Measurements from ENCODE around the gene C11orf24.
"Not testable (repeated sequence)": the region's sequence is repeated elsewhere in the genome, so short reads cannot be mapped to it uniquely, and the experiment has no call there.

The C11orf24 gene

GRCh38 chr11:68269414-68270081 lies 2.2 kb downstream of the C11orf24 start:
- no peak for DNase-seq

- no peak for DNase-seq
These were observed 3.9 kb downstream of the C11orf24 start for GRCh38 chr11:68267881-68268240.

GRCh38 chr11:68266936-68267880 lies 4.6 kb downstream of the C11orf24 start:
- DNase-seq, result no peak

- DNase-seq, result no peak
These were observed 5.5 kb downstream of the C11orf24 start for GRCh38 chr11:68266121-68266891.

- no peak for DNase-seq
These were observed 6.8 kb downstream of the C11orf24 start for GRCh38 chr11:68264741-68265540.

- no peak for DNase-seq
These were observed 7.5 kb downstream of the C11orf24 start for GRCh38 chr11:68264244-68264643.

- DNase-seq, result no peak
These were observed 8.2 kb downstream of the C11orf24 start for GRCh38 chr11:68263444-68264035.

GRCh38 chr11:68262544-68262827 lies 9.3 kb downstream of the C11orf24 start:
- no peak for DNase-seq

- DNase-seq, result no peak
These were observed 9.8 kb downstream of the C11orf24 start for GRCh38 chr11:68261749-68262543.

GRCh38 chr11:68261006-68261405 lies 10.8 kb downstream of the C11orf24 start:
- no peak for DNase-seq

GRCh38 chr11:68260484-68260883 lies 11.3 kb downstream of the C11orf24 start:
- DNase-seq, result no peak

GRCh38 chr11:68259122-68259959 lies 12.4 kb downstream of the C11orf24 start:
- DNase-seq, result no peak

GRCh38 chr11:68258363-68258765 lies 13.4 kb downstream of the C11orf24 start:
- no peak for DNase-seq

- peak; percentile 98 for DNase-seq
These were observed 14.1 kb downstream of the C11orf24 start for GRCh38 chr11:68257477-68258362.

- DNase-seq, result no peak
These were observed 15.4 kb downstream of the C11orf24 start for GRCh38 chr11:68256331-68256741.

GRCh38 chr11:68255526-68255925 lies 16.2 kb downstream of the C11orf24 start:
- DNase-seq, result no peak

- DNase-seq, result no peak
These were observed 17.4 kb downstream of the C11orf24 start for GRCh38 chr11:68254421-68254820.

GRCh38 chr11:68251765-68252164 lies 20.0 kb downstream of the C11orf24 start:
- no peak for DNase-seq

GRCh38 chr11:68244912-68245311 lies 26.9 kb downstream of the C11orf24 start:
- DNase-seq, result not testable (repeated sequence)
